HAP-1 (cell line): ENCODE data around the gene CST4.

ENCODE experiments used
- DNase-seq, 2 experiments: peaks; one replicate each; pipeline ENCODE4 v3.0.0-alpha.2; 2016 to 2020; ENCODE audit warnings: low spot score in 2 of 2
- H3K27me3 ChIP-seq: fragments of 250-450 bp; sonication (Bioruptor Pico); 2 replicates; pipeline ENCODE4 v1.5.1; 2020; ENCODE audit warnings: low read depth, mild to moderate bottlenecking, moderate library complexity
- H3K36me3 ChIP-seq: fragments of 250-450 bp; sonication (Bioruptor Pico); replicated peaks from 2 replicates; pipeline ENCODE4 v1.5.1; 2020; ENCODE audit warnings: mild to moderate bottlenecking
- H3K4me1 ChIP-seq: fragments of 250-450 bp; sonication (Bioruptor Pico); 2 replicates; pipeline ENCODE4 v1.5.1; 2020; ENCODE audit warnings: mild to moderate bottlenecking
- H3K4me3 ChIP-seq: fragments of 250-450 bp; sonication (Bioruptor Pico); 2 replicates; pipeline ENCODE4 v1.5.1; 2020; ENCODE audit warnings: mild to moderate bottlenecking, moderate library complexity
- H3K9me3 ChIP-seq: fragments of 250-450 bp; sonication (Bioruptor Pico); 2 replicates; pipeline ENCODE4 v1.5.1; 2020; ENCODE audit warnings: mild to moderate bottlenecking, moderate library complexity
- in situ Hi-C: fragments of 300-500 bp; cut with MboI; formaldehyde crosslinking; loops from 3 replicates; pipeline ENCODE4 v1.14.3; 2020; ENCODE audit warnings: low sequenced_read_pairs, inconsistent platforms, mixed read lengths

The CST4 gene

DNA sequence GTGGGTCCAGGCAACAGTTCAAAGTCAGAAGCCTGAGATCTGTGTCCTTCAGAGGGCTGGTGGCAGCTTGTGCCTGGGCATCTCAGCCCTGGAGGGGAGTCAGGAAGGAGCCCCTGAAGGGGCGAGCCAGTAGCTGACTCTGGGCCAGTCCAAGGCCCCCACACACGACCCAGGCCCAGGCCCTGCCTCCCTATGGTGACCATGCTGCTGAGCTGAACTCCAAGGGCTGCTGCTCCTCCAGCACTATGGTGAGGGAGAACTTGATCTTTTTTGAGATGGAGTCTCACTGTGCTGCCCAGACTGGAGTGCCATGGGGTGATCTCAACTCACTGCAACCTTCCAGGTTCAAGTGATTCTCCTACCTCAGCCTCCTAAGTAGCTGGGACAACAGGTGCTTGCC, 35.9 kb downstream of the CST4 start:
- no peaks in the 10 kb centered on the region for H3K9me3 ChIP-seq
- in situ Hi-C loops: no loop called here
- DNase-seq: no peak

DNA sequence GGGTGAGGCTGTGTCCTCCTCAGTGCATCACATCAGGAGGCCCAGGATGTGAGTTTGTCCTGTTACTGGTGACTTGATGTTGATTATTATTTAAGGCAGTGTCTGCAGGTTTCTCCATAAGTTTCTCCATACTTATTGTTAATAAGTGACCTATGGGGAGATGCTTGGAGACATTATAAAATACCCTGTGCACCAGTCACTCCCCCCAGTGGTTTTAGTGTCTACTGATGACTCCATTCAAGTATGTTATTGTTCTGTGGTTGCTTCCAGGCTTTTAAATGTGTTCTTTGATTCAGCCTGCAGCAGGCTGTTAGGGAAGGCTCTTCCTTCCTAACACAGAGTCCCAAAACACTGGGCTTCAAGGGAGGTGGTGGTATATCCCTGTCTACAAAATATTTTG, 36.5 kb downstream of the CST4 start:
- H3K27me3 ChIP-seq: no peaks in the 10 kb centered on the region
- H3K4me1 ChIP-seq: no peaks in the 10 kb centered on the region
- no peak overlapping the region for H3K4me3 ChIP-seq
- DNase-seq: no peak
- no peaks in the 10 kb centered on the region for H3K9me3 ChIP-seq
- no peaks in the 10 kb centered on the region for H3K36me3 ChIP-seq
- in situ Hi-C loops: no loop called here

More for the DNA sequence above, 35.9 kb downstream of the CST4 start:
- Histone ChIP-seq H3K4me3 (no peak overlapping the region), H3K36me3 (no peaks in the 10 kb centered on the region), H3K4me1 (no peaks in the 10 kb centered on the region), H3K27me3 (no peaks in the 10 kb centered on the region)

DNA sequence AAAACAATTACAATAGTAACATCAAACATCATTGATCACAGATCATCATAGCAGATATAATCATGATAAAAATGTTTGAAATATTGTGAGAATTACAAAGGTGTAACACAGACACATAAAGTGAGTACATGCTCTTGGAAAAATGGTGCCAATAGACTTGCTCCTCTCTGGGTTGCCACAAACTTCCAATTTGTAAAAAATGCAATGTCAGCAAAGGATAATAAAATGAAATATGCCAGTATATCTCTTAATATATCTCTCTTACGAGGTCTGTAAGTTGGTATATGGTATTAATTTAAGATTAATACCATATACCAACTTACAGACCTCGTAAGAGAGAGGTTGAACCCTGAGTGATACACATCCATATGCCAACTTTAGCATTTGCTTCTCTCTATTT, 37.7 kb downstream of the CST4 start:
- Histone ChIP-seq H3K4me1 (no peaks in the 10 kb centered on the region), H3K27me3 (no peaks in the 10 kb centered on the region), H3K9me3 (no peaks in the 10 kb centered on the region), H3K4me3 (no peak overlapping the region), H3K36me3 (no peaks in the 10 kb centered on the region)
- no peak for DNase-seq
- in situ Hi-C loops: no loop called here

DNA sequence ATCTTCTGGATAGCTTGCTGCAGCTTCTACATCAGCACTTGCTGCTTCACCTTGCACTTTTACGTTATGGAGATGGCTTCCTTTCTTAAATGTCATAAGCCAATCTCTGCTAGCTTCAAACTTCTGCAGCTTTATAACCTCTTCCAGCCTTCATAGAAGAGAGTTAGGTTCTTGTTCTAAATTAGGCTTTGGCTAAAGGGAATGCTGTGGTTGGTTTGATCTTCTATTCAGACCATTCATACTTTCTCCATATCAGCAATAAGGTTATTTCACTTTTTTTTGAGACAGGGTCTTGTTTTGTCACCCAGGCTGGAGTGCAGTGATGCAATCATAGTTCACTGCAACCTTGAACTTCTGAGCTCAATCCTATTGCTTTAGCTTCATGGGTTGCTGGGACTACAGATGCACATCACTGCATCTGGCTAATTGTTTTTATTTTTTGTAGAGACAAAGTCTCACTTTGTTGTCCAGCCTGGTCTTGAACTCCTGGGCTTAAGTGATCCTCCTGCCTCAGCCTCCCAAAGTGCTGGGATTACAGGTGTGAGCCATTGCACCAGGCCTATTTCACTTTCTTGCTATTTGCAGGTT, 38.9 kb downstream of the CST4 start:
- in situ Hi-C loops: no loop called here
- no peaks in the 10 kb centered on the region for H3K36me3 ChIP-seq
- no peaks in the 10 kb centered on the region for H3K4me1 ChIP-seq

DNA sequence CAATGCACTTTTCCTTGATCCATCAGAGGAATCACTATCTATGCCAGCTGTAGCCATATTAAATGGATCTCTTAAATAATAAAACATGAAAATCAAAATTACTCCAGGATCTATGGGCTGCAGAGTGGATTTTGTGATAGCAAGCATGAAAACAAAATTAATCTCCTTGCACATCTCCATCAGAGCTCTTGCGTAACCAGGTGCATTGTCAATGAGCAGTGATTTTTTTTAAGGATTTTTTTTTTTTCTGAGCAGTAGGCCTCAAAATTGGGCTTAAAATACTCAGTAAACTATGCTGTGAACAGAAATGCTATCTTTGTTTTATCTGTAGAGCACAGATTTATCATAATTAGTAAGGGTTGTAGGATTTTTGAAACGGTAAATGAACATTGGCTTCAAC, 39.6 kb downstream of the CST4 start:
- Histone ChIP-seq H3K27me3 (no peaks in the 10 kb centered on the region), H3K4me1 (no peaks in the 10 kb centered on the region), H3K36me3 (no peaks in the 10 kb centered on the region), H3K9me3 (no peaks in the 10 kb centered on the region), H3K4me3 (no peak overlapping the region)
- no peak for DNase-seq
- in situ Hi-C loops: no loop called here

More for the DNA sequence above, 38.9 kb downstream of the CST4 start:
- no peak for DNase-seq
- Histone ChIP-seq H3K9me3 (no peaks in the 10 kb centered on the region), H3K27me3 (no peaks in the 10 kb centered on the region), H3K4me3 (no peak overlapping the region)

DNA sequence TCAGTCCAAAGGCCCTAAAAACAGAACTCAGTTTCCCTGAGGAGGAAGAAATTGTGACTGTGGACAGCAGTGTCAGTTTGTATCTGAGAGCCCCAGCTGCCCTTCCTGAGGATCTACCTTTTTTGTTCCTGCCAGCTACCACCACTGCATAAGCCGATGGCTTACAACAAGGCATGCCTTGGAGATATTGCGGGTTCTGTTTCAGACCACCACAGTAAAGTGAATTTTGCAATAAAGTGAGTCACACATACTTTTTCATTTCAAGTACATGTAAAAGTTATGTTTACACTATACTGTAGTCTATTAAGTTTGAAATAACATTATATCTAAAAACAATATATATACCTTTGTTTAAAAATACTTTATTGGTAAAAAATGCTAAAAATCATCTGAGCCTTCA, 41.5 kb downstream of the CST4 start:
- in situ Hi-C loops: no loop called here
- Histone ChIP-seq H3K4me1 (no peaks in the 10 kb centered on the region), H3K36me3 (no peaks in the 10 kb centered on the region), H3K9me3 (no peaks in the 10 kb centered on the region), H3K4me3 (no peak overlapping the region), H3K27me3 (no peaks in the 10 kb centered on the region)
- no peak for DNase-seq

DNA sequence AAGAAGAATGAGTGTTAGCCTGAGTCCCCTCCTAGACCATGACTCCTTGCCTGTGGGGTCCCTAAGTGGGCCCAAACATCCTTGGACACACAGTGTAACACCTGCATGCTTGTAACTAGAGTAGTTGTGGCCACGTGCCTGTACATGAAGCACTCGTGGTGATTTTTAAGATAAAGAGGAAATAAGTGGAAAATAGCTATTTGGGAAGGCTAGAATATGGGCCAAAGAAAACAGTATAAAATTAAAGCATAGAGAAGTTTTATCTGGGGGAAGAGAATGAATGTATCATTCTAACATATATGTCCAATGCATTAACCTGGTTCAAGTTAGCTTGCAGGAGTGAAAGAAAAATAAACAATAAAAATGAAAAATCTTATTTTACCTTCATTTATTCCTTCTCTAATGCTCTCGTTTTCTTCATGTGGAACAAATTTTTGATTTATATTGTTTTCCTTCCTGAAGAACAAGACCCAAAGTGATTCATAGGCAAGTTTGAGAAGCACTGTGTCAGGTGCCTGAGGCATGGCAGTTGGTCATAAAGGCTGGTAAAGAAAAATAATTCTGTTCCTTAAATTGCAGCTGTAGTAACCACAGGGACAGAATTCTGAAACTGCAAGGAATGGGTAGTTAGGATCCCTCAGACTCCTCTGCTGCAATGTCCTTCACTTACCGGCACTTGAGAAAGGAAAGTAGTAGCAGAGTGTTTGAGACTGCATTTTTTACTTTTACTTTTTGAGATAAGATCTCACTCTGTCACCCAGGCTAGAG, 42.5 kb downstream of the CST4 start:
- DNase-seq: no peak
- no peak overlapping the region for H3K4me3 ChIP-seq
- H3K36me3 ChIP-seq: no peaks in the 10 kb centered on the region
- no peaks in the 10 kb centered on the region for H3K9me3 ChIP-seq
- no peaks in the 10 kb centered on the region for H3K4me1 ChIP-seq
- no peaks in the 10 kb centered on the region for H3K27me3 ChIP-seq
- in situ Hi-C loops: no loop called here

DNA sequence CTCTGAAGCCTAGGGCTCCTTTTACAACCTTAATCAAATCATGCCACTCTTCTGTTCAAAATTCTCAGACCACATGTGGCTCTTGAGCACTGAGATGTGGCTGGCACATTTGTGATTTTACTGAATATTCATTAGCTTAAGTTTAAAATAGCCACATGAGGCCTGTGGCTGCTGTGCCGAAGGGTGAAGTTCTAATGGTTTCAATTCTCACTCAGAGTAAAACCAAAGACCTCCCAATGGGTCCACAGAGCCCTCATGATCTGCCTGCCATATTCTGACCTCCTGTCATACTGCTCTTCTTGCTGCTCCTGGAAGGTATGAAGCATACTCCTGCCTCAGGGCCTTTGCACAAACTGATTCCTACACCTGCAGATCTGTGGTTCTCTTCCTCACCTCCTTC, 43.3 kb downstream of the CST4 start:
- Histone ChIP-seq H3K27me3 (no peaks in the 10 kb centered on the region), H3K4me1 (no peaks in the 10 kb centered on the region), H3K36me3 (no peaks in the 10 kb centered on the region), H3K4me3 (no peak overlapping the region), H3K9me3 (no peaks in the 10 kb centered on the region)
- DNase-seq: no peak
- in situ Hi-C loops: no loop called here

DNA sequence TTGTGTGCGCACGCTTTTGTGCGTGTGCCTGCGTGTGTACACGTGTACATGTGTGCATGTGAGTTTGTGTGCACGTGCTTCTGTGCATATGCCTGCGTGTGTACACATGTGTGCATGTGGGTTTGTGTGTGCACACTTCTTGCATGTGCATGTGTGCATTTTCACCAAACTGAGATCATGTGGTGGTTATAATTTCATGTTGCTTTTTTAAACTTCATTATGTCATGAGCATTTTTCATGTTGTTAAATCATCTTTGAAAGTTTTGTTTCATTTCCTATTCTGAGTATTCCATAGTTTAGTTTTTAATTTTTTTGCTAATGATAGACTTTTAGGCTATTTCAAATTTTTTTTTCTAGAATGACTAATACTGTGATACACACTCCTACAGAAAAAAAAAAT, 44.7 kb downstream of the CST4 start:
- H3K36me3 ChIP-seq: no peaks in the 10 kb centered on the region
- H3K4me3 ChIP-seq: no peak overlapping the region
- no peaks in the 10 kb centered on the region for H3K27me3 ChIP-seq
- DNase-seq: no peak
- no peaks in the 10 kb centered on the region for H3K9me3 ChIP-seq
- in situ Hi-C loops: no loop called here
- no peaks in the 10 kb centered on the region for H3K4me1 ChIP-seq

DNA sequence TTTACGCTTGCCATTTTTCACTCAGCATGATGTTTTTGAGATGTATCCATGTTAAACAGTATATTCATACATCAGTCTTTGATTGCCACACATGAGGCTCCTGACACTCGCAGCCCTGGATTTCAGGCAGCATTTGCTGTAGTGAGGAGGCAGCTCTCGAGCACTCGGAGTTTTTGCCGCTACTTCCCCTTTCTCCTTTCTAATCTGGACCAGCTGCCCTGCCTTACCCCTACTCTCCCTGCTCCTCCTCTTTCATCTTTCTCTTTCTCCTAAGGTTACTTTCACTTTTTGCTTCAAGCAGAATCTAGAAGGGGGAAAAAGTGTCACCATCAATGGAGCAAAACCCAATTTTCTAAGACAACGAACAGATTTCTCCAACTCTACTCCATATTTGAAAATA, 45.2 kb downstream of the CST4 start:
- H3K4me1 ChIP-seq: no peaks in the 10 kb centered on the region

DNA sequence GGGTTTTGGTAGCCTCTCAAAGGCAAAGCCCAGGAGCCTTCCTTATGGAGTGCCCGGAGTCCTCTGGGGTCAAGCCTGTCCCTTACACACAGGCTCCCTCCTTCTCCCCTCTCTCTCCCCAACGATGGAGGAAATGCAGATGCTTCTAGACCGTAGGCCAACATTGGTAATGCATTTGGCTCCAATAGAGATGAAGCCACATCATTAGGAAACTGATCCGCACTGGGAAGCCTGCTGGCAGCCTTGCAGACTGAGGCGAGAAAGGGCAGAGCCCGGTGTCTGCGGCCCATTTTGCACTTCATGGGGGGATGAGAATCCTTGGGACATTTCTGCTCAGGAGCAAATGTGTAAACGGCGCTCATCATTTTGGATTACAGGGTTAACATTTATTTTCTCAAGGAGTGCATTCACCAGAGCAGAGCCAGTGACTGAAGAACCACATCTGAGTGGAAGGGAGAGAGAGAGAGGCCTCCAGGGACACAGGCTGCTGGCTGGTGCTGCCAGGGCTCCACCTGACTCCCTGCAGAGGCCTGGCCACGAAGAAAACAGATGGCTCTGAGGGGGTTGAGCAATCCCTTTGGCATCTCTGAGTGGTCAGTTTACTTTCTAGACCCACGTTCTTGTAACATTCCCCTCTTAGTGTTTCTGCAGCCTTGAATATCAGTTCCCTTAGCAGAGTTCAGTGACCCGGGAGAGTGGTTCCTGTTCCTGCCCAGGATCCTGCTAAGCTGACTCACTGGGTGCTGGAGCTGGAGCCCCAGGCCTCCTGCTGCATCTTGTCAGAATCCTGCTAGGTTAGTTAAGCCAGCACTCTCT, 46.7 kb downstream of the CST4 start:
- in situ Hi-C loops: no loop called here
- no peak overlapping the region for H3K4me3 ChIP-seq
- DNase-seq: no peak

More for the DNA sequence above, 45.2 kb downstream of the CST4 start:
- DNase-seq: no peak
- in situ Hi-C loops: no loop called here
- Histone ChIP-seq H3K4me3 (no peak overlapping the region), H3K36me3 (no peaks in the 10 kb centered on the region), H3K9me3 (no peaks in the 10 kb centered on the region), H3K27me3 (no peaks in the 10 kb centered on the region)

DNA sequence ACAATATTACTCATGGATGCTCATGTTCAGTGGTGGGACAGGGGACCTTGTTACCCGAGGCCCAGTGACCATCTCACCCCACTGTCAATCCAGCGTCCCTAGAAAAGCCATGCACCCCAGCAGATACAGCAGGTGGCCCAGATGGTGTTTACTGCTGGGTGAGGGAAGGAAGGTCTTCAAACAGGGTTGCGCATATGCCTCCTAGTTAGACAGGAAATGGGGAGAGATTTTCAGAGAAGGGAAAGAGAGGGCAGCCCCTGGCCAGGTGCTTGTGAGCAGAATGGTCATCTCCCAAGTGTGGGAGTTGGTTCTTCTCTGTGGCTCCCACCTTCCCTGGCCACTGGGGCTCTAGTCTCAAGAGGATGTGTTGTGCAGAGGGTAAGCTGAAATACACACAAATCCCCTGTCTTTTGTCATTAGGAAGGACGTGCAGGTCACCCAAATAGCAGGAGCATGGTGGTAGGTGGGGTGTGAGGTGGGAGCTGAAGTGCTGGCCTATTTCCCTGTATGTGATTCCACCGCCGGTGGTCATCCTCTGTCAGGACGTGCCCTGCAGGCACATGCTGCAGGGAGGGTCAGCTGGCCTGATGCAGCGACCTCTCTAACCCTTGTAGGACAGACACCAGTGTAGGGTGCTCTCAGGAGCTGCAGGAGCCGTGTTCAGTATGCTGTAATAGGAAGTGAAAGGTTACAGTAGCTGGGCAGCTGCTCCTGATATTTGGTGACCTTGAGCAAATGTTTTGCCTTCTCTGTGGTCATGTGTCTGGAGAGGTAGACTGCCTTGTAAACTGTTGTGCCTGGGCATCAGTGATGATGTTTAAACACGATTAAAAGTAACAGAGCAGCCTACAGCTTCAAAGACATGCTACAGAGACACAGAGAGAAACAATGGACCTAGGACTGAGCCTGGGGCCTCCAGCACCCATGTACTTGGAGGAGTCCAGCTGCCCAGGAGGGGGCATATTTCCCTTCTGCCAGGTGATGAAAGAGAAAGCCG, 47.9 kb downstream of the CST4 start:
- Histone ChIP-seq H3K36me3 (no peaks in the 10 kb centered on the region), H3K27me3 (no peaks in the 10 kb centered on the region), H3K4me1 (no peaks in the 10 kb centered on the region), H3K4me3 (no peak overlapping the region), H3K9me3 (no peaks in the 10 kb centered on the region)
- in situ Hi-C loops: no loop called here
- no peak for DNase-seq

More for the DNA sequence above, 46.7 kb downstream of the CST4 start:
- Histone ChIP-seq H3K4me1 (no peaks in the 10 kb centered on the region), H3K36me3 (no peaks in the 10 kb centered on the region), H3K27me3 (no peaks in the 10 kb centered on the region), H3K9me3 (no peaks in the 10 kb centered on the region)

DNA sequence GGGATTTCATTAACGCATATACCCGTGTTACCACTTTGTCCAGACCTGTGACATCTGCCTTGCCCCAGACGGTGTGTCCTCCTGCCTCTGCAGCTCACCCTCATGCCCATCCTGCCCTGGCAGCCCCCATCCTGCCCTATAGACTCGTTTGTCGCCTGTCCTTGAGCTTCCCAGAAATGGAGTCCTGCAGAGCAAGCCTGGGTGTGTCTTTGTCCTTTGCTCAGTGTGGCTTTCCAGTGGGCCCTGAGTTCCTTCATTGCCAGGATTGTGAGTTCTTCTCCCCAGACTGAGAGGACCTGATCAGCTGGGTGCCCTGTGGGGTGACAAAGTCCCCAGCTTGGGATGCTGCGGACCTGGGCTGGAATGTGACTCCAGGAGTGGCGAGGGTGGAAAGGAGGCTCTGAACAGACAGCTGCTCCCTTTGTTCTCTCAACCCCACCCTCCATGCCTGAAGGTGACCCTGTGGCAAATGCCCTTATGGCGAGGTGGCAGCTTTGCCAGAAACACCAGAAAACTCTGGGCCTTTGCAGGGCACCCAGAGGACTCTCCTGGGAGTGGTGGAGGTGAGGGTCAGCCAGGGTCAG, 48.7 kb downstream of the CST4 start:
- Histone ChIP-seq H3K4me1 (no peaks in the 10 kb centered on the region), H3K4me3 (no peak overlapping the region), H3K27me3 (no peaks in the 10 kb centered on the region), H3K9me3 (no peaks in the 10 kb centered on the region), H3K36me3 (no peaks in the 10 kb centered on the region)
- in situ Hi-C loops: no loop called here
- DNase-seq: no peak
